ENCODE measurements around the gene TBCD. TPM values are rescaled to one million over a fixed set of nuclear protein-coding genes. Genes with fewer than 3 reads are reported as not detected.

Gene TBCD
- total RNA-seq, 1 donor from 2014 or later = 207 TPM

GRCh38 chr17:82704886-82705285 lies 47.0 kb upstream of the TBCD start:
- no peaks in the 10 kb centered on the region for H3K9me3 Mint-ChIP-seq (ENCODE audit: unreplicated experiment)
- no peak for TF ChIP-seq CTCF (IDR thresholded peaks at IDR 0.05; ENCODE audit: unreplicated experiment)
- no peak for DNase-seq (ENCODE audit: low spot score)
- no peaks in the 10 kb centered on the region for H3K4me1 Mint-ChIP-seq (ENCODE audit: unreplicated experiment)
- no peak overlapping the region for H3K27ac Mint-ChIP-seq (ENCODE audit: unreplicated experiment)
- H3K4me3 Mint-ChIP-seq (ENCODE audit: unreplicated experiment) = no peak overlapping the region
- no peaks in the 10 kb centered on the region for H3K36me3 Mint-ChIP-seq (ENCODE audit: low read depth, unreplicated experiment)
- peaks cover 8% of the 10 kb centered on the region for H3K27me3 Mint-ChIP-seq (ENCODE audit: unreplicated experiment)

- DNase-seq (ENCODE audit: low spot score) = no peak
- Mint-ChIP-seq H3K27ac (ENCODE audit: unreplicated experiment) (no peak overlapping the region), H3K4me1 (ENCODE audit: unreplicated experiment) (no peaks in the 10 kb centered on the region), H3K9me3 (ENCODE audit: unreplicated experiment) (no peaks in the 10 kb centered on the region), H3K27me3 (ENCODE audit: unreplicated experiment) (peaks cover 6% of the 10 kb centered on the region), H3K36me3 (ENCODE audit: low read depth, unreplicated experiment) (no peaks in the 10 kb centered on the region), H3K4me3 (ENCODE audit: unreplicated experiment) (no peak overlapping the region)
- TF ChIP-seq CTCF (IDR thresholded peaks at IDR 0.05; ENCODE audit: unreplicated experiment) = no peak
Observed at GRCh38 chr17:82705756-82706155, 46.1 kb upstream of the TBCD start.

- no peaks in the 10 kb centered on the region for H3K4me1 Mint-ChIP-seq (ENCODE audit: unreplicated experiment)
Observed at GRCh38 chr17:82709024-82709675, 42.7 kb upstream of the TBCD start.

GRCh38 chr17:82709676-82710498 lies 42.0 kb upstream of the TBCD start:
- Mint-ChIP-seq H3K36me3 (ENCODE audit: low read depth, unreplicated experiment) (no peaks in the 10 kb centered on the region), H3K27ac (ENCODE audit: unreplicated experiment) (no peak overlapping the region), H3K4me3 (ENCODE audit: unreplicated experiment) (no peak overlapping the region), H3K27me3 (ENCODE audit: unreplicated experiment) (peaks cover 6% of the 10 kb centered on the region), H3K4me1 (ENCODE audit: unreplicated experiment) (no peaks in the 10 kb centered on the region), H3K9me3 (ENCODE audit: unreplicated experiment) (no peaks in the 10 kb centered on the region)
- DNase-seq (ENCODE audit: low spot score) = no peak
- TF ChIP-seq CTCF (IDR thresholded peaks at IDR 0.05; ENCODE audit: unreplicated experiment) = no peak

More at GRCh38 chr17:82709024-82709675, 42.7 kb upstream of the TBCD start:
- no peak overlapping the region for H3K27ac Mint-ChIP-seq (ENCODE audit: unreplicated experiment)
- no peaks in the 10 kb centered on the region for H3K36me3 Mint-ChIP-seq (ENCODE audit: low read depth, unreplicated experiment)
- no peak overlapping the region for H3K4me3 Mint-ChIP-seq (ENCODE audit: unreplicated experiment)
- peaks cover 6% of the 10 kb centered on the region for H3K27me3 Mint-ChIP-seq (ENCODE audit: unreplicated experiment)
- no peaks in the 10 kb centered on the region for H3K9me3 Mint-ChIP-seq (ENCODE audit: unreplicated experiment)
- no peak for TF ChIP-seq CTCF (IDR thresholded peaks at IDR 0.05; ENCODE audit: unreplicated experiment)
- no peak for DNase-seq (ENCODE audit: low spot score)

Measured in endothelial cell (in vitro differentiated cells).